Stimulated activated naive B cell treated with anti-CD40 and anti-IgM and Interleukin-4, amounts not matched to agents 10 μg/mL and 1 μg/mL and 100 μg/mL, for 72 hours (primary cell): Measurements from ENCODE around the gene SERPINA6.
"Not testable (repeated sequence)": the region's sequence is repeated elsewhere in the genome, so short reads cannot be mapped to it uniquely, and the experiment has no call there.

ENCODE experiments used
- ATAC-seq, 2 donors: fragments of 150-1000 bp; cut with Tn5 transposase; replicated peaks; 2 replicates each; pipeline ENCODE4 v1.10.0; 2021; ENCODE audit warnings: moderate library complexity in 1 of 2
- DNase-seq: peaks from one replicate; pipeline ENCODE4 v3.0.0; 2021
- H3K27ac Mint-ChIP-seq: one replicate; pipeline ENCODE4 v1.8.0; 2022; ENCODE audit warnings: mild to moderate bottlenecking, mixed read lengths
- H3K27me3 Mint-ChIP-seq, 2 donors: one replicate each; pipeline ENCODE4 v1.8.0; 2022; ENCODE audit warnings: mixed read lengths in 2 of 2
- H3K36me3 Mint-ChIP-seq, 2 donors: one replicate each; pipeline ENCODE4 v1.8.0; 2022; ENCODE audit warnings: mixed read lengths in 2 of 2, mild to moderate bottlenecking in 1 of 2
- H3K4me1 Mint-ChIP-seq, 2 donors: one replicate each; pipeline ENCODE4 v1.8.0; 2022; ENCODE audit warnings: mixed read lengths in 2 of 2, mild to moderate bottlenecking in 1 of 2
- H3K4me3 Mint-ChIP-seq, 2 donors: one replicate each; pipeline ENCODE4 v1.8.0; 2022; ENCODE audit warnings: mild to moderate bottlenecking in 2 of 2, mixed read lengths in 2 of 2, moderate library complexity in 1 of 2
- H3K9me3 Mint-ChIP-seq, 2 donors: one replicate each; pipeline ENCODE4 v1.8.0; 2022; ENCODE audit warnings: mixed read lengths in 2 of 2, mild to moderate bottlenecking in 1 of 2

Gene SERPINA6, protein sequence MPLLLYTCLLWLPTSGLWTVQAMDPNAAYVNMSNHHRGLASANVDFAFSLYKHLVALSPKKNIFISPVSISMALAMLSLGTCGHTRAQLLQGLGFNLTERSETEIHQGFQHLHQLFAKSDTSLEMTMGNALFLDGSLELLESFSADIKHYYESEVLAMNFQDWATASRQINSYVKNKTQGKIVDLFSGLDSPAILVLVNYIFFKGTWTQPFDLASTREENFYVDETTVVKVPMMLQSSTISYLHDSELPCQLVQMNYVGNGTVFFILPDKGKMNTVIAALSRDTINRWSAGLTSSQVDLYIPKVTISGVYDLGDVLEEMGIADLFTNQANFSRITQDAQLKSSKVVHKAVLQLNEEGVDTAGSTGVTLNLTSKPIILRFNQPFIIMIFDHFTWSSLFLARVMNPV

DNA sequence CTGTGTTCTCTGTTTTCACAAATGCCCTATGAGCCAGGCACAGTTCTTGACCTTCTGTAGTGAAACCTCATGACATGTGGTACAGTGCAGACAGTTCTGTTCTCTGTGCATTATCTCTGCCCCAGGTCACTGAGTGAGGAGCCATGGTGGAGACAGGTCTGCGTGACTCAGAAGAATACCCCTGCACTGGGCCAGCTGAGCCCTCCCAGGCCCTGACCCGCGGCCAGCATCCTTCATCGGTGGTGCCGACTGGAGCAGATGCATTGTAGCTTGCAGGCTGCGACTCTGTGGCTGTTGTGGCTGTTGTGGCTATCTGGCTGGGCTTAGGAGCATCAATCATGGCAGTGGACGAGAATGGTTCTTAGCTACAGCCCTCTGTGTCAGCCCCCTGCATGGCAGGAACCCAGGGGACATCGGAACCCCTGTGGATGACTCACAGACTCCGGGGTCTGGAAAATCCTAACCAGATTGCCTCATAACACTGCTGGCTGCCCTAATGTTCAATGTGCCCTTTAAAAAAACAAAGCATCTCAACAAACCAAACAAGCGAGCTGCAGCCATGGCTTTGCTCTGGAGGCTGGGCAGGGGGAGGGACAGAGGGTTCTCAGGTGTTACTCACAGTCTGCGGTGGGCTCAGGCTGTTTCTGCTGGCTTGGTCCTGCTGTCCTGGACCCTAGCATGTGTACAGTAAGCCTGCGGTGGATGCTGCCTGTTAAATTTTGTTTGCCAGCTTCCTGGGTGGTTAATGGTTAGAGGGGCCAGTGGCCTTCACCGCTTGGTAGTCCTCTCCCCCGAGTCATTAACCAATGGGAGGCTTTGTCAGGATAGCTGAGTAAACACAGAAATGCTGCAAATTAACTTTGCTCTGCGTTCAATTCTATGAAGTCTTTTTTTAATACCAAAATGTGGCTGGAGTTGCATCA is at the start of gene SERPINA6:
SERPINA6 (minus strand) TSS at position 689 of the 923 bp plus-strand sequence. CDS start 8,688 bp downstream, outside the sequence.
- no peak within 1 kb of the TSS for H3K4me3 Mint-ChIP-seq
- H3K27me3 Mint-ChIP-seq: peaks cover 6 to 18% of the 10 kb centered on the region in 2 donors
- no peaks in the 10 kb centered on the region for H3K4me1 Mint-ChIP-seq
- no peak within 1 kb of the TSS for H3K27ac Mint-ChIP-seq
- H3K36me3 Mint-ChIP-seq: no peaks in the 10 kb centered on the region
- DNase-seq: no peak
- H3K9me3 Mint-ChIP-seq: peaks cover 3 to 4% of the 10 kb centered on the region in 2 donors
- no peak for ATAC-seq

DNA sequence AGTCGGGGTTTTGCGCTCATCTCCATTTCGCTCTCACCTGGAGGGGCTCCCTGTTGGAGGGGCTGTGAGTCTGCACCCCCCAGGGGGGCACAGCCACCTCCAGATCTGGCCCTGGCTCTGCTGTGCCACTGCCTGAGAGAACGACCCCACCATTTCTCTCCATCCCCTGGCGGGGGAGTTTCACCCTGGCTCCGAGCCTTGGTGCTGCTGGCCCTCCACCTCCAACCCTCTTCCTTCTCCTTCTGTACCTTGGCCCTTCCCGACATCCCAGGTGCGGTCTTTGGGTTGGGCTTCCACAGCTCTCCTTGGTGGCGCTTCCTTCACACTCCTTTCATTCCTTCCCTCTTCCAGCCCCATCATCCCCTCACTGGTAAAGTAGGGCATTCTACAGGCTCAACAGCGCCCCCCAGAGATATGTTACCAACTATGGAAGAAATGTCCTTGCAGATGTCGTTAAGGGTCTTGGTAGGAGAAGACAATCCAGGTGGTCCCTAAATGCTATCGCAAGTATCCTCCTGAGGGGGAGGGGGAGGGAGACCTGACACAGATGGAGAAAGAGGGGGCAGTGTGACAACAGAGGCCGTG is 49.0 kb upstream of the SERPINA6 start:
- ATAC-seq: no peak
- no peaks in the 10 kb centered on the region for H3K4me1 Mint-ChIP-seq

DNA sequence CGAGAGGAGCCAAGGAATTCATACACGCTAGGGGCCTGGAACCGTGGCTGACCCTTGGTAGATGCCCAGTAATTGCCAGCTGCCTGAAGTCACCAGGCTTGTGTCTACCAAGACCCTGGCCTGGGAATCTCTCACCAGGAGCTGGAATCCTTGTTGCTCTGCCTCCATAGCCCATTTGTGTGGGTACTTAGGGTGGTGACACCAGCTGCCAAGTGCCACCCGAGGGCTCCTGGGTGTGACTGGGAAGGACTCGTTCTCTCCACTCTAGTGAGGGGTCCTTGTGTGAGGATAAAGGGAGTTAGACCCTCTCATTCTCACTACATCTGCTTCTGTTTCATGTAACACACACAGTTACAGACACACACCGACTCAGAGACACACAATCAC is 47.4 kb upstream of the SERPINA6 start:
- Mint-ChIP-seq H3K36me3 (no peaks in the 10 kb centered on the region), H3K27me3 (no peaks in the 10 kb centered on the region), H3K4me1 (no peaks in the 10 kb centered on the region), H3K9me3 (no peaks in the 10 kb centered on the region), H3K4me3 (no peak overlapping the region), H3K27ac (no peak overlapping the region)
- DNase-seq (no peak), ATAC-seq (no peak)

More for the DNA sequence above, 49.0 kb upstream of the SERPINA6 start:
- no peaks in the 10 kb centered on the region for H3K9me3 Mint-ChIP-seq
- no peak overlapping the region for H3K4me3 Mint-ChIP-seq
- H3K36me3 Mint-ChIP-seq: no peaks in the 10 kb centered on the region
- no peaks in the 10 kb centered on the region for H3K27me3 Mint-ChIP-seq
- DNase-seq: no peak
- no peak overlapping the region for H3K27ac Mint-ChIP-seq

DNA sequence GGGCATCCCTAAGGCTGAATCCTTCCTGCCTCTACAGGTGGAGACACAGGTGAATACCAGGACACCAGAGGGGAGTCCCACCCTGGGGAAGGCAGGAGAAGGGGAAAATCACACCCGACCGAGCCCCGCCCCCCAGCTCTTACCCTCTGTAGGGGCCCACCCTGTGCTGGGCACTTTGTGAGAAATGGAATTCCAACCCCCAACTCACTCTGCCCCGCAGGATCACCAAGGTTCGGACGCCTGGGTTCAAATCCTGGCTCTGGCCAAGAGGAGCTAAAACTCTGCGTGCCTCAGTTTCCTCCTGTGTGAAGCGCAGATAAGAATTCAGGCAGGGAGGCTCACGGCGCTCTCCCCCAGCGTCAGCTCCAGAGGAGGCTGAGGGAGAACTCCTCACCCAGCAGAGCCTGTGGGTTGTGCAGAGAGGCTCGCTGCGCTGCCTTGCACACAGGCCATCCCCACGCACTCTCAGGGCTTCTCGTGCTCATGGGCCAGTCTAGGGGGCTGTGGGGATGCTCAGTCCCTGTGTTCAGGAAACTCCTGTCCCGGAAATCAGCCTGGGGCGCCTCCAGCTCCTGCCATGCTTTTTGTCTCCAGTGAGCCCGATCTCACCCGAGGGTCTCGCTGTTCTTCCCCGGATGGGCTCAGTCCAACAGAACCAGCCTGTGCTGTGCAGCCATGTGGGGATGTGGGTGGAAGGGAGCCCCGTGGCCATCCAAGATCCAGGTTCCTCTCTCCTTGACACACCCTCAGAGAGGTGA is 46.8 kb upstream of the SERPINA6 start:
- H3K4me1 Mint-ChIP-seq, H3K4me3 Mint-ChIP-seq, H3K36me3 Mint-ChIP-seq, DNase-seq, H3K27ac Mint-ChIP-seq, H3K9me3 Mint-ChIP-seq, ATAC-seq, H3K27me3 Mint-ChIP-seq: not testable (repeated sequence)

DNA sequence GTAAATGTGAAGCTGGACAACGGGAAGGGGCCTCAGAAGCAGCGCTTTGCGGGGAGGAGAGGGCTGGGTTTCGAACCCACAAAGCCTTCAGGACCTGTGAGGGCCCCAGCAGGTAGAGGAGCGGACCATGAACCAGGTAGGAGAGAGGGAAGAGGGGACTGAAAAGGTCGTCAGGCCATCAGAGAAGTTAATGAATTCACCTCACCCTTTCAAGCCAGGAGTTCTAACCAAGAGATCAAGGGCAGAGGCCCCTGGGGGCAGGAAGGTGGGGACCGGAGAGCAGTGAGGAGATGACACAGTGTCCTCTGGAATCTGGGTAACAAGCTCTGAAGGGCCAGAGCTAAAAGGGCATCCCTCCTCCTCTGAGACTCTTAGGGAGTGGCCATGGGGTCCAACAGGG is 45.8 kb upstream of the SERPINA6 start:
- Mint-ChIP-seq H3K27ac (no peak overlapping the region), H3K4me3 (no peak overlapping the region)
- no peak for DNase-seq

DNA sequence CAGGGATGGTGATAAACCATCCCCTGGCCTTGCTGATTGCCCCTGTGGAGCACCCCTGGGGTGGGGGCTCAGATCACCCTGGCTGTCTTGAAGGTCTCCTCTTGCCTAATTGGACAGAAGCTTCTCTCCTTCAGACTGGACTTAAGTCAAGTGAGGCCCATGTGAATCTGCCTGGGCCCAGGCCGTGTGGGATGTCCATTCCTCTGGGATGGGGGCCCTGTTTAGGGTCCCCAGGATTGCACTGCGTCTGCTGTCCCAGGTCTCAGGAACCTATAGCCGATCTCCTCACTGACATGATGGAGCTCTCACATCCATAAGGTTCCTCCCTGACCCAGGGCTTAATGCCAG is 45.1 kb upstream of the SERPINA6 start:
- H3K4me3 Mint-ChIP-seq: no peak overlapping the region
- ATAC-seq (no peak), DNase-seq (no peak)
- no peak overlapping the region for H3K27ac Mint-ChIP-seq
- no peaks in the 10 kb centered on the region for H3K27me3 Mint-ChIP-seq
- no peaks in the 10 kb centered on the region for H3K4me1 Mint-ChIP-seq
- H3K9me3 Mint-ChIP-seq: no peaks in the 10 kb centered on the region
- H3K36me3 Mint-ChIP-seq: no peaks in the 10 kb centered on the region

More for the DNA sequence above, 45.8 kb upstream of the SERPINA6 start:
- Mint-ChIP-seq H3K27me3 (no peaks in the 10 kb centered on the region), H3K4me1 (no peaks in the 10 kb centered on the region), H3K36me3 (no peaks in the 10 kb centered on the region), H3K9me3 (no peaks in the 10 kb centered on the region)
- no peak for ATAC-seq

DNA sequence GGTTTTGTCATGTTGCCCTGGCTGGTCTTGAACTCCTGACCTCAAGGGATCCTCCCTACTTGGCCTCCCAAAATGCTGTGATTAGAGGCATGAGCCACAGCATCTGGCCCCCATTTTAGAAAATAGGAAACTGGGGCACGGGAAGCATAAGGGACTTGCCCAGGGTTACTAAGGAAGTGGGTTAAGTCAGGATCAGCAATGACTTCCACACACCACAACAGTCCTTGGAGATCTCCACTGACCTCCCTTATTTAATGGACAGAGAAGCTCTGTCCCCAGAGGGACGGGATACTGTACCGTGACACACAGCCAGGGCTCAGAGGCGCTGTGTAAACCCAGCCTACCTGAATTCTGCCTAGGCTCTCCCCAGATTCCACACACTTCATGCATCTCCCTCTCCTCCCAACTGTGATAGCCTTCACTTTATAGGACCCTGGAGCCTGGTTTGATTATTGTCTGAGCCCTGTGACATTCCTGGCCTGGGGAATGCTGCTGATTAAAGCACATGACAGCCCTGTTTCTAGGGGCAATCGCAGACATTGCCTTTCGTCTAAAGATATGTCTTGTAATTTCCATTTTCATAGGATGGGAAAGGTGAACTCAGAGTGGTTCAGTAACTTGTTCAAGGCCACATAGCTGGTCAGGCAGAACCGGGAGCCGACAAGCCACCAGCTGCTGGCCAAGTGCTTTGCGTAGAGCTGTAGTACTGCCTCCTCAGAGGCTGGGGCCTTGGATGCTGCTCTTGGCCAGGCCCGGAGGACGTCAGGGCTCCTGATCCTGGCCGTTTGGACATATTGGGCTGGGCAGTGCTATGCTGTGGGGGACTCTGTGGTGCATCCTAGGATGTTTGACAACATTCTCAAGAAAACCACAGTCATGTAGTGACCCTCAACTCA is 44.5 kb upstream of the SERPINA6 start:
- ATAC-seq (no peak), DNase-seq (no peak)
- Mint-ChIP-seq H3K4me3 (no peak overlapping the region), H3K27me3 (peaks cover 4% of the 10 kb centered on the region in 2 donors), H3K36me3 (no peaks in the 10 kb centered on the region), H3K27ac (no peak overlapping the region), H3K4me1 (no peaks in the 10 kb centered on the region), H3K9me3 (no peaks in the 10 kb centered on the region)

DNA sequence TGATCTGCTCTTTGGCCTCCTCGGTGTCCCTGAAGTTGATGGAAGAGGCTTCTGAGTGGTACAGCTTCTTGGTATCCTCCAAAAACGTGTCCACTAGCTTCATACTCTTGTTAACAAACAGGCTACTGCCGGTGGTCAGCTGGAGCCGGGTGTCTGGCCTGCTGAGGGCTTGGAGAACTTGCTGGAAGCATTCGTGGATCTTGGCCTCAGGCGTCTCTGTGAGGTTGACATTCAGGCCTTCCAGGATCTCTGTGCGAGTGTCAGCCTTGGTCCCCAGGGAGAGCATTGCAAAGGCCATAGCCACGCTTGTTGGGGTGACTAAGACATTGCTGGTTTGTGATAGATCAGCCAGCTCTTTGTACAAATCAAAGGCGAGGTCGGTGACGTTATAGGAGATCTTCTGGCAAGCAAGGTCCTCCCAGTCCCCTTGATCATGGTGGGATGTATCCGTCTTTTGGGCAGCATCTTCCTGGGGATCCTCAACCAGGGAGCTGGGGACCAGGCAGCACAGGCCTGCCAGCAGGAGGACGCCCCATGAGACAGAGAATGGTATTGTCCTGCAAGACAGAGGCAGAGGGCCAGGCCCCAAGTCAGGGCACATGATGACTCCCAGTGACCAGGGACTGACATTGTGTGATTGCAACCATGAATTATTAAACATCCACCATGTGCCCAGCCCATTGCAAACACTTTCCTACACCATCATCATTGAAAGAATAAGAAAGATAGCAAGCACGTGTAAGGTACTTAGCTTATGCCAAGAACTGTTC is 43.2 kb upstream of the SERPINA6 start, which contains the start of gene SERPINA2:
SERPINA2 (minus strand) TSS at position 553 of the 770 bp plus-strand sequence.
- Mint-ChIP-seq H3K36me3 (no peaks in the 10 kb centered on the region), H3K4me1 (no peaks in the 10 kb centered on the region), H3K27ac (no peak within 1 kb of the TSS), H3K4me3 (no peak within 1 kb of the TSS), H3K9me3 (no peaks in the 10 kb centered on the region), H3K27me3 (peaks cover 8 to 9% of the 10 kb centered on the region in 2 donors)
- ATAC-seq (no peak), DNase-seq (no peak)

DNA sequence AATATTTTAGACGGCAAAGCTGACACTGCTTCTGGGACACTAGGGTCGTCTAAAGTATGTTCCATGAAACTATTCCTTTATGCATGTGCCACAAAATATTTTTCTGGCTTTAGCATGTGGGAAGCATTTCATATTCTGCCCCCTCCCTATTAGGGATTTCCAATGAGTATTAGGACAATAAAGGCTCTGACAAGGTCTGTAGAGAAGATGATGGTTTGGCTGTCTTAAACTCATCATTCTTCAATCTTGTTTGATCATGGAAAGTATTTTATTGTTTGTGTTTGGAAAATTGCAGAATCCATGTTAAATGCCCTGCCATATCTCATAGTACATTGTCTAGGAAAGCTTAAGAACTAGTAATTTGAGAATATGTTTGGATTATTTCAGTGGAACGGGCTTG is 42.5 kb upstream of the SERPINA6 start:
- H3K36me3 Mint-ChIP-seq: no peaks in the 10 kb centered on the region
- H3K4me3 Mint-ChIP-seq: no peak overlapping the region
- H3K27ac Mint-ChIP-seq: no peak overlapping the region
- H3K27me3 Mint-ChIP-seq: peaks cover 13 to 14% of the 10 kb centered on the region in 2 donors
- DNase-seq (no peak), ATAC-seq (no peak)
- H3K4me1 Mint-ChIP-seq: no peaks in the 10 kb centered on the region
- H3K9me3 Mint-ChIP-seq: no peaks in the 10 kb centered on the region

DNA sequence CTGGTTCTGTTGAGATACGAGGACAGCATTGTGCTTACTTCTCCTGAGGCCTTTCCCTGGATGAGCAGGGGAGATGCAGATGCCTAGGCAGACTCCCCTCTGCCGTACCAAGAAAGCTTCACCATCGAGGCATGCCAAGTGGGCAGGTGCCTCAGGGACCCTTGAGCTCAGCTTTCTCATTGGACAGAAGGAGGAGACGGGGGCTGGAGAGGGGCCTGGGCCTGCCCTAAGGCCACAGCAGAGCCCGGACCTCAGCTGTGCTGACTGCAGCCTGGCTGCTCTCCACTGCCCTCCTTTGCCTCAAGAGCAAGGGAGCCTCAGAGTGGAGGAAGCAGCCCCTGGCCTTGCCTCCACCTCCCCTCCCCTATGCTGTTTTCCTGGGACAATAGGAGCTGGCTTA is 41.8 kb upstream of the SERPINA6 start:
- H3K36me3 Mint-ChIP-seq: no peaks in the 10 kb centered on the region
- H3K27ac Mint-ChIP-seq: no peak overlapping the region
- ATAC-seq (no peak), DNase-seq (no peak)
- H3K4me3 Mint-ChIP-seq: no peak overlapping the region
- H3K9me3 Mint-ChIP-seq: no peaks in the 10 kb centered on the region
- H3K4me1 Mint-ChIP-seq: no peaks in the 10 kb centered on the region
- peaks cover 15 to 16% of the 10 kb centered on the region in 2 donors for H3K27me3 Mint-ChIP-seq

DNA sequence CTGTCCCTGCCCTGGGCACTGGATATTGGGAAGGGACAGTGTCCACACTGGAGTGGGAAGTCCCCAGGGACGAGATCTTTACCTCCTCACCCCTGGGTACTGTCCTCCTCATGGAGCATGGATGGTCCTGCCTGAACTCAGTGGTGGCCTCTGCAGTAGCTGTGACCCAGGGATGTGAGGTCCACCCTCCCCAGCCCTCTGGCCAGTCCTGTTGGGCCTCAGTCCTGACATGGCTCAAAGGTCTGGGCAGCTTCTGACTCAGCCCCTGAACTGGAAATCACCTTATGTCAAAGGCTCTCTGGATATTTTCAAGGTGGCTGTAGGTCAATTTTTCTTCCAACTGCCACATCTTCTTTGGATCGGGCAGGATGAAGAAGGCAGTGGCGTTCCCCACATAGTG is 40.9 kb upstream of the SERPINA6 start:
- no peaks in the 10 kb centered on the region for H3K36me3 Mint-ChIP-seq
- H3K4me3 Mint-ChIP-seq: no peak overlapping the region
- no peak overlapping the region for H3K27ac Mint-ChIP-seq
- no peaks in the 10 kb centered on the region for H3K9me3 Mint-ChIP-seq
- DNase-seq (no peak), ATAC-seq (no peak)
- no peaks in the 10 kb centered on the region for H3K4me1 Mint-ChIP-seq
- H3K27me3 Mint-ChIP-seq: peaks cover 15 to 21% of the 10 kb centered on the region in 2 donors

DNA sequence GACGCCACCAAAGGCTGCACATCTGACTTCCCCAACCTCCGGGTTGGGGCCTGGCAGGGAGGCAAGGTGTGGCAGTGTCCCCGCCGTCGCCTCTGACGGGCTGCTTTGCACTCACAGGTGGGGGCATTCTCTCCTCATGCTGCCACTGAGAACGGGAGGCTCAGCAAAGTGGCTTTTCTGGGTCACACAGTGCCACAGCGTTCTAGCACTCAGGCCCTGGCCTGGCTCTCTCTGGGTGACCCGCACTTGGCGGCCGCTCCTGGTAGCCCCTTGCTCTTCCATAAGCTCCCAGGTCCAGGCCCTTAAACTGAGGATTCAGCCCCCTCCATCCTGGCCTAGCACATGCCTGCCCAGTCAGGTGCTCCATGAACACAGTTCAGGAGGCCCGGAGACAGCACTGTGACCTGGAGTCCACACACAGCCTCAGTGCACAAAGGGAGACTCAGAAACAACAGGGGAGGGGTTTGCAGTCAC is 40.1 kb upstream of the SERPINA6 start:
- H3K27me3 Mint-ChIP-seq: peaks cover 15 to 21% of the 10 kb centered on the region in 2 donors
- H3K9me3 Mint-ChIP-seq: no peaks in the 10 kb centered on the region
- DNase-seq: no peak
- H3K4me1 Mint-ChIP-seq: no peaks in the 10 kb centered on the region
- no peak overlapping the region for H3K27ac Mint-ChIP-seq
- no peak for ATAC-seq
- no peak overlapping the region for H3K4me3 Mint-ChIP-seq
- no peaks in the 10 kb centered on the region for H3K36me3 Mint-ChIP-seq
